Measurements from ENCODE around the gene DLGAP1.

Gene DLGAP1

DNA sequence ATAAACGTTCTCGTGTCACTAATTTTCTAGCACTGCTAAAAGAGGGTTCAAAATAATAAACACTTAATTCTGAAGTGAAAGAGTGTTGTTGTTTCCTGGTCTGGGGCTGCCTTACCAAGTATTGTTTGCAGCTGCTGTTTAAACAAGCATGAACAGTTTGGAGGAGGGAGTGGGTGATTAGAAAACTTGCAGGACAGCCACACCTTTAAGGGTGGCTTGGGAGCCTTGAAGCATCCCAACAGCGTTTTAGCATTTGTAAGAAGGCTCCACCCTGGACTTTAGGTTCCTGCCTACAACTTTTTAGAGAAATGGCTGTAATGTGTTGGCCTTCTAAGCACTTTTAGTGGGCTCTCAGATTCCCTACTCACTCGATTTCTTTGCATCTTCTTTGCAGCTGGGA, 633.6 kb downstream of the DLGAP1 start:
- no peak for DNase-seq (ENCODE audit: low read depth in 2 of 2)

GRCh38 chr18:3819961-3820360, 635.1 kb downstream of the DLGAP1 start:
- DNase-seq (ENCODE audit: low read depth in 2 of 2), result no peak

DNA sequence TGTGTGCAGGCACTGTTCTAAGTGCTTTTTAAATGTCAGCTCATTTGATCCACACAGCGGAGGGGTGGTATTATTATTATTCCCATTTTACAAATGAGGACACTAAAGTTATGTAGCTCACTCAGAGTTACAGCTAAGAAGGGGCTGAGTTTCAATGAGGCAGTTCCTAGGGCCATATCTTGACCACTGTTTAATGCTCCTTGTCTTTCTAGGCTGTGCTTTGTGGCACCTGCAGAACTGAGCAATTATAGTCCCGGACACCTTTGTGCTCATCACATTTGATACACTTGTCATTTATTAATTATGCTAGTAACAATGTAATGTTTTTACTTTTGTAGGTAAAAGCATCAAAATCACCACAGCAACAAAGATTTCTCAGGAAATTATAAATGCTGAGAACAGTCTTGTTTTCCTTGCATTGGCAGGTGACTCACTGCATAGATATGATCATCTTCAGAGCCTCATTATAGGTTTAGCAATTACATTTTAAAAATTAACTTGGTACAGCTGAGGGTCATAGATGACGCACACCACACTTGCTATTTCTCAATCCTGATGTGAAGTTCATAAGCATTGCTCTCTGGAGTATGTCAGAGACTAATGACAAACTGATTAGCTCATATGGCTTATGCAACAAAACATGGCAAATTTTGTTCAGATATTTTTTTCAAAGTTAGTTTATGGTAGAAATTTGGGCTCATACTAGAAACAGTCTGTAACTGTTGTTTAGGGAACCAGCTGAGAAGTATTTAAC, 638.3 kb downstream of the DLGAP1 start:
- DNase-seq (ENCODE audit: low read depth in 2 of 2), result no peak

- DNase-seq (ENCODE audit: low read depth in 2 of 2), result no peak
Measured at GRCh38 chr18:3815991-3816390, 639.1 kb downstream of the DLGAP1 start.

- no peak for DNase-seq (ENCODE audit: low read depth in 2 of 2)
Measured at GRCh38 chr18:3814816-3815215, 640.3 kb downstream of the DLGAP1 start.

DNA sequence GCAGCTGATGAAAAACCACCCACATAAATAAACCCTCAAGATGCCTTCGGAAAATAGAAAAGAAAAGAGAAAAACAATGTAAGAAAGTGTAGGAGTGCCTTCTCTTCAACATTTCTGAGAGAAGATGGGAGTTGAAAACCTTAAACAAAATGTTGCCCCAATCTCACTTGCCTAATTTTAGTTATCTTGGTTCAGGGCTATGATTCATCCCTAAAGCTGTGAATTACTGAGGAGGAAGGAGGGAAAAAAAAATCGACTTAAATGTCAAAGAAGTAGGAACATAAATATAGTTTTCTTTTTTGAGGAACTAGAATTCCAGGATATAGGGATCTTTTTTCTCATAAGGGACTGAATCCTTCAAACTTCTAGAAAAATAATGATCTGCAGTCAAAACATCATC, 644.8 kb downstream of the DLGAP1 start:
- no peak for DNase-seq (ENCODE audit: low read depth in 2 of 2)

- no peak for DNase-seq (ENCODE audit: low read depth in 2 of 2)
Measured at GRCh38 chr18:3808985-3809780, 645.9 kb downstream of the DLGAP1 start.

GRCh38 chr18:3806656-3807055, 648.5 kb downstream of the DLGAP1 start:
- DNase-seq (ENCODE audit: low read depth in 2 of 2), result no peak

DNA sequence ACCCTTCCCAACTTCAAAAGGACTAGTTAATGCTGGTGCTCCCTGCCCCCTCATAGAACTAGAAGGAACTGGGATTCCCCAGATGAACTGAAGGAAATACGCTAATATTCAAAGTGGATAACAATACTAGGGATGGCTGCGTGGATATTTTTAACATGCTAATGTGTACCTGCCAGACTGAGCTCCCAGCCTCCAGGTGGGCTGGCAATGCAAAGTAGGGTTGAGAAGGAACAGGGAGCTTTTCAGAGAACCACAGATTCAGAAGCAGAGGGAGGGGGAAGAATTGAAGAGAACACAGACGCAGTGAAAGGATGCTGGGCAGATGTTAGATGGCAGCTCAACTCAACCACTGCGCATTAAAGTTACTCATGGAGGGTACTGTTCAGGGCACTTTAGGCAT, 650.8 kb downstream of the DLGAP1 start:
- DNase-seq (ENCODE audit: low read depth in 2 of 2), result no peak

- DNase-seq (ENCODE audit: low read depth in 2 of 2), result no peak
Measured at GRCh38 chr18:3803350-3803749, 651.8 kb downstream of the DLGAP1 start.

- DNase-seq (ENCODE audit: low read depth in 2 of 2), result no peak
Measured at GRCh38 chr18:3799515-3799914, 655.6 kb downstream of the DLGAP1 start.

DNA sequence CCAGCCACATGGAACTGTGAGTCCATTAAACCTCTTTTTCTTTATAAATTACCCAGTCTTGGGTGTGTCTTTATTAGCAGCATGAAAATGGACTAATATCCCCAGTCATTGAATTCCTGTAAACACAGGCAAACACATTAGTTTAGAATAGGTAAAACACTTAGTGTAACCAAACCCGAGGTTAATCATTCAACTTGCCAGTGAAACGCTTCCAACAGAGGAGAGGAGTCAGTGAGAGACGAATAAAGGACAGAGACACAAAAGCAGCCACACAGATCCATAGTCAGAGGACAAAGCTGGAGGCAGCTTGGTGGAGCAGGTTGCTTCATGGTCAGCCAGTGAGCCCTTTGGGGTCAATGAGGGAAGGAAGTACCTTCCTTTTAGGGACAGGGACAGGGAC, 657.1 kb downstream of the DLGAP1 start:
- no peak for DNase-seq (ENCODE audit: low read depth in 2 of 2)

DNA sequence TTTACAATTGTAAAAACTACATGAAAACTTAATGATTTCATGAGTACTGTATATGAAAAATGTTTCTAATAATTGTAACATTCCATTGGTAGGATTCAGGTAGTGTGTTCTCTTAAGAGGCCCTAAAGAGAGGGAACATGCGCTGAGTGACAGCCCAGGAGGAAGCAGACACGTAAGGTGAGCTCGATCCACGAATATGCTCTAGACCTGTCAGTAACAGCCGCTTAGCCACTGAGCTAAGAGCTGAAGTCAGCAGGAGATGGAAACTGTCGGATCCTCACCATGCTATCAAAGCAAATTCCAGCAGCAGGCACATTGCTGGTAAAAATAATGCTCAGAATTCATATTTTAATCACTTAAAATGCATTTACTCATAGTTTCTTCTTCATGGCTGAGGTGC, 658.7 kb downstream of the DLGAP1 start:
- no peak for DNase-seq (ENCODE audit: low read depth in 2 of 2)

DNA sequence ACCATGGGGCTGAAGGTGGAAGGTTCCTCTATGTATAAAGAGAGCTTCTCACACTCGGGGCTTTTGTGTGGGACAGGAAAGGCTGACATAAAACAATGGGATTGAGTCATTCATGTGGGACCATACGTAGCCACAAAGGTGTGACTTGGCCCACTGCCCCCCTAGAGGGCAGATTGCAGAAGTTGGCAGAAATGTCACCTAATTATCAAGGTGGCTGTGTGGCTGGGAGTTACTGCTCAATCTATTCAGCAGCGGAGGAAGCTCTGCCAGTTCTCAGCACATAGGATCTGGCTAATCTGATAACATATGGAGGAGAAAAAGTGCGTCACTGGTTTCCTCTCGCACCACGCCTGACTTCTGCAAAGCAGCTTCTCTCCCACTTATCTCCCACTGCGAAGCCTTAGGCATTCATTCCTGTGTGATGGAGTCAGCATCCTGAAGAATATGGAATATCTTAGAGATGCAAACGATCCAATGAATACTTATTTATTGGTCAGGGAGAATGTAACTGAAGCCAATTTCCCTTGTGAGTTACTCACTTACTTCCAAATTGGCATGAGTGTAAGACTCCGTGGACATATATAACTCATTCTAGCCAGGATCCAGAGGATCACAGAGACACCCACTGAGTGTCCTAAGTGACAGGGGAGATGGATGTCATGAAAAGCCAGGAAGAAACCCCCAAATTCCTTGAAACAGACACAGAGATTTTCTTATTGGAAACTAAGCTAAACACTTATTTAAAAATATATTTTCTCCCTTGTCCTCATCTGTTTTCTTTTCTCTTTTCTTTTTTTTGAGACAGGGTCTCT, 660.4 kb downstream of the DLGAP1 start:
- no peak for DNase-seq (ENCODE audit: low read depth in 2 of 2)

DNA sequence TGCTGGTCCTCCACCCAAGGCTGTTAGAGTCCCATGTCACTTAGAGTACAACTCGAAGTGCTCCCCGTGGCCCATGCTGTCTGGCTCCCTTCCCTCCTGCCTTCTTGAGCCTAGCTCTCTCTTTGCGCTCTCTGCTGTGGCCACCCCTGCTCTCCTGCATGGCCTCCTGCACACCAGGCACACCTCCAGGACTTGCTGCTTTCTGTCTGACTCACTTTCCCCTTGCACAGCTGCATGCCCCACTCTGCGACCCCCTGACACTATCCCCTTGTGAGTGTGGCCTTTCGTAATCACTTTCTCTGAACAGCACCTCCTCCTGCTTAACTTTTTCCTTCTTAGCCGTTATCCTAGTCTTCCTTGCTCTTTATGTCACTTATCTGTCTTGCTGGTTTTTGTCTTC, 661.6 kb downstream of the DLGAP1 start:
- DNase-seq (ENCODE audit: low read depth in 2 of 2), result no peak

DNA sequence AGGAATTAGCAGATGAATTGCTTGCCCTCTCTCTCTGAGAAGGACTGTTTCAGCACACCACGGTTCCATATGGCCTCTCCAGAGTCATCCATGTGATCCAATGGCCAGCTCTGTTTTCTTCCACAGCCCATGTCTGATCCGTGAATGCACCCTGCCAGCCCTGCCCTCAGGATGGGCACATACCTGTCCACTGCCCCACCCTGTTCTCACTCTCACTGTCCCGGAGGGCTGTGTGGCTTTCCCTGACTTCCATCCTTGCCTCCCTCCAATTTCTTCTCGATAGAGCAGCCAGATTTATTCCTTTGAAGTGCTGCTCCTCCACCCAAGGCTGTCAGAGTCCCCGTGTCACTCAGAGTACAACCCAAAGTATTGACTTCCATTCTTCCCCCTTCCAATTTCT, 662.0 kb downstream of the DLGAP1 start:
- no peak for DNase-seq (ENCODE audit: low read depth in 2 of 2)

GRCh38 chr18:3792711-3793110, 662.4 kb downstream of the DLGAP1 start:
- no peak for DNase-seq (ENCODE audit: low read depth in 2 of 2)

DNA sequence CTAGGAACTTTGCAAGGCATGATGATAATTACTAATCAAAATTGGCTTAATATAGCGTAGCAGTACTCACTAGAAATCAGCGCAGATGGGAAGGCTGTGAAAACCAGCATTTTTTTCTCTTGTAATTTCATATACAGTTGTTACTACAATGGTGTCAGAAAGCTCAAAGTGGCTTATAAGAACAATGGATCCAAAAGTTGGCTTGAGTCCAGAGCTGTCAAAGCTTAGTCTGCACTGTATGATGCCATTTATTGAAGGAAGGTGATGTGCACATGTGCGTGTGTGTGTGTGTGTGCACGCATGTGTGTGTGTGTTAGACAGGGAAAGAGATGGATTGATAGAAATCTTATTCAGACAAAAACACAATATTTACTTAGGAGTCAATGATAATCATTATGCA, 663.9 kb downstream of the DLGAP1 start:
- no peak for DNase-seq (ENCODE audit: low read depth in 2 of 2)

GRCh38 chr18:3790703-3791102, 664.4 kb downstream of the DLGAP1 start:
- no peak for DNase-seq (ENCODE audit: low read depth in 2 of 2)

DNA sequence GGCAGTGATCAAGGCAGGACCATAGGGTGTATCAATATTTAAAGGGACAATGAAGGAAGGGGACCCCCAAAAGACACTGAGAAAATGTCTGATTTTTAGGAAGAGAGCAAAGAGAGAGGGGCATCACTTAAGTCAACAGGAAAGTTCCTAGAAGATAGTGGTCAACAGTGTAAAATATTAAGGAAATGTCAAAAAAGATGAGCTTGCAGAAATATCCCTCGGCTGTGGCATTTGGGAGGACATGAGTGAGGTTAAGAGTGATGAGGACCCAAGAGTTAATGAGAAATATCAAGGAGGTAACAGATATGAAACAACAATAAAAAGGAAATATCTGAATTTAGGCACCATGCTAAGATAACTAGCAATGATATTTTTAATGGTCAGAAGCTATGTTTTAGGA, 665.6 kb downstream of the DLGAP1 start:
- DNase-seq (ENCODE audit: low read depth in 2 of 2), result no peak

DNA sequence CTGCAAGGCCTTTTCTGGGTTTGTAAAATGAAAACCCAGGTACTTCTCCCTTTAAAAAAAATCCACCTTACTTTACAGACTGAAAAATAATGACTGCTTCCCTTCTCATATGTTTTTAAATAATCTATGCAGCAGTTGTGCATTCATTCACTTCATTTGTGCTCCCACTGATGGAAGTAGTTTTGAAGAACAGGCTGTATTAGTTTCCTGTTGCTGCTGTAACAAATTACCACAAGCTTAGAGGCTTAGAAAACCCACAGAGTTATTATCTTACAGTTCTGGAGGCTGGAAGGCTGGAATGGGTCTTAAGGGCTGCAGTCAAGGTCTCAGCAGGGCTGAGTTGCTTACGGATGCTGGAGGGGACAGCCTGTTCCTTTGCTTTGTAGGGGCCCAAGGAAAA, 670.2 kb downstream of the DLGAP1 start:
- DNase-seq (ENCODE audit: low read depth in 2 of 2), result no peak

DNA sequence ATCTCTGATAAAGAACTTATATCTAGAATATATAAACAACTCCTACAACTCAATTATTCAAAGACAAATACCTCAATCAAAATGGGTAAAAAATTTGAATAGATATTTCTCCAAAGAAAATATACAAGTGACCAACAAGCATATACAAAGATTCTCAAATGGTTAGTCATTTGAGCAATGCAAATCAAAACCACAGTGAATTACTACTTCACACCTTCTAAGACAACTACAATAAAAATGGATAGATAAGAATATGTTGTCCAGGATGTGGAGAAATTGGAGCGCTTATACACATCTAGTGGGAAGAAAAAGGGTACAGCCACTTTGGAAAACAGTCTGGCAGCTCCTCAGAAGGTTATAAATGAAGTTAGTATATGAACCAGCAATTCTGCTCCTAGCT, 672.2 kb downstream of the DLGAP1 start:
- no peak for DNase-seq (ENCODE audit: low read depth in 2 of 2)

- DNase-seq (ENCODE audit: low read depth in 2 of 2), result no peak
Measured at GRCh38 chr18:3777719-3778118, 677.4 kb downstream of the DLGAP1 start.

Measured in stimulated activated CD4-positive, alpha-beta T cell treated with anti-CD3 and anti-CD28 coated beads, Interleukin-12 subunit alpha, Interleukin-12 subunit beta, amount 100 ng/mL, for 24 hours (primary cell).